ENCODE data around the gene MACROD2.

MACROD2 gene

GRCh38 chr20:15449061-15449460 lies 1453.7 kb downstream of the MACROD2 start:
- no peak overlapping the region for H3K27ac ChIP-seq
- TF ChIP-seq, protein P1, sequence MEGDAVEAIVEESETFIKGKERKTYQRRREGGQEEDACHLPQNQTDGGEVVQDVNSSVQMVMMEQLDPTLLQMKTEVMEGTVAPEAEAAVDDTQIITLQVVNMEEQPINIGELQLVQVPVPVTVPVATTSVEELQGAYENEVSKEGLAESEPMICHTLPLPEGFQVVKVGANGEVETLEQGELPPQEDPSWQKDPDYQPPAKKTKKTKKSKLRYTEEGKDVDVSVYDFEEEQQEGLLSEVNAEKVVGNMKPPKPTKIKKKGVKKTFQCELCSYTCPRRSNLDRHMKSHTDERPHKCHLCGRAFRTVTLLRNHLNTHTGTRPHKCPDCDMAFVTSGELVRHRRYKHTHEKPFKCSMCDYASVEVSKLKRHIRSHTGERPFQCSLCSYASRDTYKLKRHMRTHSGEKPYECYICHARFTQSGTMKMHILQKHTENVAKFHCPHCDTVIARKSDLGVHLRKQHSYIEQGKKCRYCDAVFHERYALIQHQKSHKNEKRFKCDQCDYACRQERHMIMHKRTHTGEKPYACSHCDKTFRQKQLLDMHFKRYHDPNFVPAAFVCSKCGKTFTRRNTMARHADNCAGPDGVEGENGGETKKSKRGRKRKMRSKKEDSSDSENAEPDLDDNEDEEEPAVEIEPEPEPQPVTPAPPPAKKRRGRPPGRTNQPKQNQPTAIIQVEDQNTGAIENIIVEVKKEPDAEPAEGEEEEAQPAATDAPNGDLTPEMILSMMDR (IDR thresholded peaks at IDR 0.05): no peak
- TF ChIP-seq ZFX (IDR thresholded peaks at IDR 0.05; ENCODE audit: borderline replicate concordance): no peak

DNA sequence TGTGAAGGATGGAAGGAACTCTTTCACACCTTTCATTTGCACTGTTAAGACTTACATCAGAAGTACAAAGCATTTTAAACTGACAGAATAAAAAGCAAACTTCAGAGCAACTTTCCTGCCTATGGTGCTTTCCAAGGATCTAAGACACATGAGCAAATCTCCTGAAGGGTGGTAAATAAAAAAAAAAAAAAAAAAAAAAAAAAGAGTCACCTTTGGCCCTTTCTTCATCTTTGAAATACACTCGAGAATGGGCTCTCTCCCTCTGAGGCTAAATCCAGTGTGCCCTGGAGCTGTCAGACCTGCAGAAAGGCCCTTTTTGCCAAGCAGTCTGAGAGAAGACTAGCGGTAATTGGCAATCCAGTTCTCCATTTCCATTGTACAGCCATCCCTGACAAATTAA lies 1455.9 kb downstream of the MACROD2 start:
- no peak overlapping the region for H3K27ac ChIP-seq
- TF ChIP-seq, protein P1 (IDR thresholded peaks at IDR 0.05): no peak
- no peak for TF ChIP-seq ZFX (IDR thresholded peaks at IDR 0.05; ENCODE audit: borderline replicate concordance)

DNA sequence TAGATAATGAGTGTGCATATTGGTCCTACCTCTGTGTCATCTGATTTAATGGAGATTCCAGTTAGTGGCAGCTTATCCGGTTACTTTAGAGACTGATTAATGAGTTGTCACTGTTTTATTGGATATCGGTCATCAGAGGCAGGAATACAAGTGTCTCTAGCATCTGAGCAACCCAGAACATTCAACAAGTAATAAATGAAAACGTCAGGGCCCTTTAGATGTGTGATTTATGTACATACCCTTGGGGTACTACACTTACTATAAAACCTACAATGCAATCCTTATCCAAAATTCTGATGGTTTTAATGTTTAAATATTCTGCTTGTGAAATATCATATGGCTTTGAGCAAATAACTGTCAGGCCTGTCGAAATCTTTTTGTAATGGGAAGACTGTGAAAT lies 1460.0 kb downstream of the MACROD2 start:
- TF ChIP-seq, protein P1 (IDR thresholded peaks at IDR 0.05): no peak
- no peak for TF ChIP-seq ZFX (IDR thresholded peaks at IDR 0.05; ENCODE audit: borderline replicate concordance)
- H3K27ac ChIP-seq: no peak overlapping the region

DNA sequence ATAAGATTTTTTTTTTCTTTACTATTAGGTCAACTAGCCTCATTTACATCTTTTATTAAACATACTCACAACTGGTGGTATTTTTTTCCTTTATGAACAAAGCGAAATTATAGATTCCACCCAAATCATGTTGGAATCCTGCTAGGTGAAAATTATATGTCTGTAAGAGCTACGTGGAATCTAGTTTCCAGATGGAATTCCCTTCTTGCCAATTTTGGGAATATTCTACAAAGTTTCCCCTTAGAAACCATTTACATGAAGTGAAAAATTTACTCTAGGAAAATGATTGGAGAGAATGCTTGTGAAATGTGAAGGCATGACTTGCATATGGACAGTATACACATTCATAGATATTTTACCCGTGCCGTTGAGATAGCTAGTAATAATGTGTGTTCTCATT lies 1466.6 kb downstream of the MACROD2 start:
- TF ChIP-seq, protein P1 (IDR thresholded peaks at IDR 0.05): no peak
- TF ChIP-seq ZFX (IDR thresholded peaks at IDR 0.05; ENCODE audit: borderline replicate concordance): no peak

GRCh38 chr20:15475483-15475882 lies 1480.2 kb downstream of the MACROD2 start:
- no peak overlapping the region for H3K27ac ChIP-seq
- TF ChIP-seq, protein P1 (IDR thresholded peaks at IDR 0.05): no peak
- TF ChIP-seq ZFX (IDR thresholded peaks at IDR 0.05; ENCODE audit: borderline replicate concordance): no peak

More for the DNA sequence above, 1466.6 kb downstream of the MACROD2 start:
- no peak overlapping the region for H3K27ac ChIP-seq

DNA sequence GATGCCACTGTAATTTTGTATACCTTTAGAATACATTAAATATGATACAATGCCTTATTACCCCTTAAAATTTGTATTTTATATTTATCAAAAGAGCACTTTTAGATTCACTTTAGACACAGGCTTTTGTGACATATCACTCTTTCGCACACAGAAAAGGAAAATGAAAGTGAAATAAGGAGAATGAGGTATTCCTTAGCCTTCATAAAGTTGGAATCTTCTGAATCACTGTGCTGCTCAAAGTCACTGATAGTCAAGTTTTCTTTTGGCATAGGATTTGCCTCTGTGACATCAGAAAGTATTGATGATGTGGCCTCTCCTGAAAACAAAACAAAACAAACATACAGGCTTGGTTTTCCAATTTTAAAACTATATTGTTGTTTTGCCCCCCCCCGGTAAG lies 1480.9 kb downstream of the MACROD2 start:
- TF ChIP-seq, protein P1 (IDR thresholded peaks at IDR 0.05): no peak
- TF ChIP-seq ZFX (IDR thresholded peaks at IDR 0.05; ENCODE audit: borderline replicate concordance): no peak

GRCh38 chr20:15476781-15477180 lies 1481.5 kb downstream of the MACROD2 start:
- TF ChIP-seq, protein P1 (IDR thresholded peaks at IDR 0.05): no peak
- TF ChIP-seq ZFX (IDR thresholded peaks at IDR 0.05; ENCODE audit: borderline replicate concordance): no peak
- H3K27ac ChIP-seq: no peak overlapping the region

More for the DNA sequence above, 1480.9 kb downstream of the MACROD2 start:
- no peak overlapping the region for H3K27ac ChIP-seq
